ENCODE data around the gene TUG1. TPM values are rescaled to one million over a fixed set of nuclear protein-coding genes. Genes with fewer than 3 reads are reported as not detected.

Gene TUG1
- total and polyA plus RNA-seq, 4 experiments from 2014 or later, result 12.3 to 132 (median 74.9) TPM

- no peak overlapping the region for H3K4me3 ChIP-seq (ENCODE audit: low read length in 2 of 2)
These were observed 23.5 kb downstream of the TUG1 start for GRCh38 chr22:30992565-30992964.

GRCh38 chr22:30994960-30995359, 25.9 kb downstream of the TUG1 start:
- DNase-seq, result no peak
- CTCF ChIA-PET (ENCODE audit: partially characterized antibody), result no interaction called here
- Histone ChIP-seq H3K4me3 (ENCODE audit: low read length in 2 of 2) (no peak overlapping the region), H3K27me3 (ENCODE audit: insufficient read depth, low read length) (no peaks in the 10 kb centered on the region), H3K27ac (ENCODE audit: low read depth, low read length) (no peak overlapping the region), H3K36me3 (ENCODE audit: insufficient read depth, low read length) (no peaks in the 10 kb centered on the region), H3K4me1 (ENCODE audit: insufficient read depth, low read length) (no peaks in the 10 kb centered on the region), H3K9me3 (ENCODE audit: control insufficient read depth in 1 of 2, low read length in 2 of 2) (no peaks in the 10 kb centered on the region)
- H3K4me3 Mint-ChIP-seq, result no peak overlapping the region
- peaks cover 0 to 4% of the 10 kb centered on the region in 2 donors for H3K36me3 Mint-ChIP-seq
- no peaks in the 10 kb centered on the region for H3K4me1 Mint-ChIP-seq
- peaks cover 1 to 3% of the 10 kb centered on the region in 2 donors for H3K27me3 Mint-ChIP-seq
- POLR2A ChIA-PET (ENCODE audit: partially characterized antibody), result no interaction called here
- intact Hi-C loops (cut with micrococcal nuclease), result no loop called here
- no peak overlapping the region for H3K27ac Mint-ChIP-seq
- peaks cover 4 to 23% (median 19%) of the 10 kb centered on the region in 8 donors for H3K9me3 Mint-ChIP-seq

More at GRCh38 chr22:30992565-30992964, 23.5 kb downstream of the TUG1 start:
- Mint-ChIP-seq H3K9me3 (peaks cover 4 to 44% (median 36%) of the 10 kb centered on the region in 8 donors), H3K36me3 (peaks cover 4 to 6% of the 10 kb centered on the region in 2 donors), H3K27ac (no peak overlapping the region), H3K4me1 (no peaks in the 10 kb centered on the region), H3K27me3 (peaks cover 1 to 3% of the 10 kb centered on the region in 2 donors), H3K4me3 (no peak overlapping the region)
- ChIA-PET CTCF (ENCODE audit: partially characterized antibody) (no interaction called here), POLR2A (ENCODE audit: partially characterized antibody) (no interaction called here)
- H3K27me3 ChIP-seq (ENCODE audit: insufficient read depth, low read length), result no peaks in the 10 kb centered on the region
- no peaks in the 10 kb centered on the region for H3K36me3 ChIP-seq (ENCODE audit: insufficient read depth, low read length)
- intact Hi-C loops (cut with micrococcal nuclease), result no loop called here
- no peak for DNase-seq
- H3K27ac ChIP-seq (ENCODE audit: low read depth, low read length), result no peak overlapping the region
- no peaks in the 10 kb centered on the region for H3K4me1 ChIP-seq (ENCODE audit: insufficient read depth, low read length)
- no peaks in the 10 kb centered on the region for H3K9me3 ChIP-seq (ENCODE audit: control insufficient read depth in 1 of 2, low read length in 2 of 2)

GRCh38 chr22:30996462-30996861, 27.4 kb downstream of the TUG1 start:
- peaks cover 0 to 10% (median 6%) of the 10 kb centered on the region in 8 donors for H3K9me3 Mint-ChIP-seq
- H3K4me3 Mint-ChIP-seq, result no peak overlapping the region
- DNase-seq, result no peak
- no peak overlapping the region for H3K4me3 ChIP-seq (ENCODE audit: low read length in 2 of 2)
- peaks cover 2 to 3% of the 10 kb centered on the region in 2 donors for H3K27me3 Mint-ChIP-seq
- H3K4me1 ChIP-seq (ENCODE audit: insufficient read depth, low read length), result no peaks in the 10 kb centered on the region
- no peaks in the 10 kb centered on the region for H3K27me3 ChIP-seq (ENCODE audit: insufficient read depth, low read length)
- H3K36me3 Mint-ChIP-seq, result no peaks in the 10 kb centered on the region
- no peaks in the 10 kb centered on the region for H3K4me1 Mint-ChIP-seq
- no peaks in the 10 kb centered on the region for H3K36me3 ChIP-seq (ENCODE audit: insufficient read depth, low read length)
- no peak overlapping the region for H3K27ac Mint-ChIP-seq
- H3K9me3 ChIP-seq (ENCODE audit: control insufficient read depth in 1 of 2, low read length in 2 of 2), result no peaks in the 10 kb centered on the region
- POLR2A ChIA-PET (ENCODE audit: partially characterized antibody), result no interaction called here
- intact Hi-C loops (cut with micrococcal nuclease), result no loop called here
- no peak overlapping the region for H3K27ac ChIP-seq (ENCODE audit: low read depth, low read length)
- CTCF ChIA-PET (ENCODE audit: partially characterized antibody), result no interaction called here

- H3K27ac Mint-ChIP-seq, result no peak overlapping the region
- Histone ChIP-seq H3K27ac (ENCODE audit: low read depth, low read length) (no peak overlapping the region), H3K4me1 (ENCODE audit: insufficient read depth, low read length) (no peaks in the 10 kb centered on the region), H3K4me3 (ENCODE audit: low read length in 2 of 2) (no peak overlapping the region), H3K36me3 (ENCODE audit: insufficient read depth, low read length) (no peaks in the 10 kb centered on the region), H3K9me3 (ENCODE audit: control insufficient read depth in 1 of 2, low read length in 2 of 2) (no peaks in the 10 kb centered on the region), H3K27me3 (ENCODE audit: insufficient read depth, low read length) (no peaks in the 10 kb centered on the region)
- H3K36me3 Mint-ChIP-seq, result no peaks in the 10 kb centered on the region
- peaks cover 0 to 10% (median 0%) of the 10 kb centered on the region in 8 donors for H3K9me3 Mint-ChIP-seq
- H3K27me3 Mint-ChIP-seq, result peaks cover 6 to 8% of the 10 kb centered on the region in 2 donors
- CTCF ChIA-PET (ENCODE audit: partially characterized antibody), result no interaction called here
- intact Hi-C loops (cut with micrococcal nuclease), result no loop called here
- DNase-seq, result no peak
- H3K4me1 Mint-ChIP-seq, result no peaks in the 10 kb centered on the region
- POLR2A ChIA-PET (ENCODE audit: partially characterized antibody), result no interaction called here
- no peak overlapping the region for H3K4me3 Mint-ChIP-seq
These were observed 29.3 kb downstream of the TUG1 start for GRCh38 chr22:30998329-30998728.

GRCh38 chr22:31001124-31001770, 32.2 kb downstream of the TUG1 start:
- DNase-seq, result no peak
- Mint-ChIP-seq H3K27me3 (peaks cover 6 to 8% of the 10 kb centered on the region in 2 donors), H3K36me3 (no peaks in the 10 kb centered on the region), H3K4me1 (no peaks in the 10 kb centered on the region), H3K27ac (no peak overlapping the region), H3K4me3 (no peak overlapping the region), H3K9me3 (peaks cover 0 to 26% (median 14%) of the 10 kb centered on the region in 8 donors)
- ChIA-PET POLR2A (ENCODE audit: partially characterized antibody) (no interaction called here), CTCF (ENCODE audit: partially characterized antibody) (no interaction called here)
- Histone ChIP-seq H3K4me3 (ENCODE audit: low read length in 2 of 2) (no peak overlapping the region), H3K27me3 (ENCODE audit: insufficient read depth, low read length) (no peaks in the 10 kb centered on the region), H3K36me3 (ENCODE audit: insufficient read depth, low read length) (no peaks in the 10 kb centered on the region), H3K9me3 (ENCODE audit: control insufficient read depth in 1 of 2, low read length in 2 of 2) (no peaks in the 10 kb centered on the region), H3K27ac (ENCODE audit: low read depth, low read length) (no peak overlapping the region), H3K4me1 (ENCODE audit: insufficient read depth, low read length) (no peaks in the 10 kb centered on the region)
- intact Hi-C loops (cut with micrococcal nuclease), result no loop called here

GRCh38 chr22:31005535-31005934, 36.5 kb downstream of the TUG1 start:
- H3K4me3 Mint-ChIP-seq, result no peak overlapping the region
- ChIA-PET CTCF (ENCODE audit: partially characterized antibody) (interaction anchor here (1.0 kb wide), 1 partner anchor 86 kb away, joined by 3 read pairs; no protein-coding TSS in a partner anchor), POLR2A (ENCODE audit: partially characterized antibody) (no interaction called here)
- H3K4me3 ChIP-seq (ENCODE audit: low read length in 2 of 2), result no peak overlapping the region
- H3K27me3 ChIP-seq (ENCODE audit: insufficient read depth, low read length), result no peaks in the 10 kb centered on the region
- peaks cover 0 to 39% (median 21%) of the 10 kb centered on the region in 8 donors for H3K9me3 Mint-ChIP-seq
- peaks cover 7 to 9% of the 10 kb centered on the region in 2 donors for H3K27me3 Mint-ChIP-seq
- no peak overlapping the region for H3K27ac Mint-ChIP-seq
- H3K36me3 Mint-ChIP-seq, result no peaks in the 10 kb centered on the region
- H3K36me3 ChIP-seq (ENCODE audit: insufficient read depth, low read length), result no peaks in the 10 kb centered on the region
- no peak overlapping the region for H3K27ac ChIP-seq (ENCODE audit: low read depth, low read length)
- H3K4me1 Mint-ChIP-seq, result peaks cover 0 to 2% (median 0%) of the 10 kb centered on the region in 4 donors
- H3K4me1 ChIP-seq (ENCODE audit: insufficient read depth, low read length), result no peaks in the 10 kb centered on the region
- no peaks in the 10 kb centered on the region for H3K9me3 ChIP-seq (ENCODE audit: control insufficient read depth in 1 of 2, low read length in 2 of 2)
- intact Hi-C loops (cut with micrococcal nuclease), result no loop called here
- no peak for DNase-seq

GRCh38 chr22:31019191-31019930, 50.3 kb downstream of the TUG1 start:
- POLR2A ChIA-PET (ENCODE audit: partially characterized antibody), result interaction anchor here (0.6 kb wide), 1 partner anchor 648 kb away, joined by 4 read pairs; no protein-coding TSS in a partner anchor
- no peaks in the 10 kb centered on the region for H3K36me3 ChIP-seq (ENCODE audit: insufficient read depth, low read length)
- CTCF ChIA-PET (ENCODE audit: partially characterized antibody), result interaction anchor here (1.2 kb wide), 1 partner anchor 66 kb away, joined by 3 read pairs; no protein-coding TSS in a partner anchor
- no peak overlapping the region for H3K4me3 ChIP-seq (ENCODE audit: low read length in 2 of 2)
- peaks cover 1 to 3% of the 10 kb centered on the region in 2 donors for H3K27me3 Mint-ChIP-seq
- no peaks in the 10 kb centered on the region for H3K4me1 ChIP-seq (ENCODE audit: insufficient read depth, low read length)
- DNase-seq, result no peak
- no peaks in the 10 kb centered on the region for H3K9me3 ChIP-seq (ENCODE audit: control insufficient read depth in 1 of 2, low read length in 2 of 2)
- no peak overlapping the region for H3K4me3 Mint-ChIP-seq
- H3K36me3 Mint-ChIP-seq, result no peaks in the 10 kb centered on the region
- peak overlapping the region in 2 of 7 donors; percentile 9 to 24 for H3K27ac Mint-ChIP-seq
- no peaks in the 10 kb centered on the region for H3K9me3 Mint-ChIP-seq
- H3K27ac ChIP-seq (ENCODE audit: low read depth, low read length), result no peak overlapping the region
- intact Hi-C loops (cut with micrococcal nuclease), result no loop called here
- H3K4me1 Mint-ChIP-seq, result no peaks in the 10 kb centered on the region
- H3K27me3 ChIP-seq (ENCODE audit: insufficient read depth, low read length), result no peaks in the 10 kb centered on the region
